Gastrocnemius medialis (tissue), 4 donors: ENCODE data around the gene FAM78A.

Experiments
- CTCF ChIP-seq, 5 experiments: fragments of 450-650 bp in 3 of 5; fragments of 200-600 bp in 2 of 5; sonication (generic) in 2 of 5; IDR thresholded peaks in 4 of 5; conservative IDR thresholded peaks in 1 of 5; 1 replicate in 4 of 5; 2 replicates in 1 of 5; pipeline ENCODE4 v1.5.1; 2016 to 2019; ENCODE audit warnings: antibody characterized with exemption in 5 of 5, mild to moderate bottlenecking in 3 of 5, moderate library complexity in 3 of 5
- POLR2A ChIP-seq, 2 donors: fragments of 450-650 bp; IDR thresholded peaks; one replicate each; pipeline ENCODE4 v1.6.1; 2017; ENCODE audit warnings: antibody characterized with exemption in 2 of 2, mild to moderate bottlenecking in 2 of 2, moderate library complexity in 2 of 2

GRCh38 chr9:131296460-131296859 is 20.1 kb upstream of the FAM78A start:
- TF ChIP-seq CTCF (IDR thresholded peaks at IDR 0.05 in 4 of 5, conservative IDR thresholded peaks at IDR 0.05 in 1 of 5), result no peak
- TF ChIP-seq POLR2A (IDR thresholded peaks at IDR 0.05), result no peak
